ENCODE measurements around the gene KRT71.
A peak's percentile ranks its signal among the peaks of the same experiment; 100 is the strongest.
"Not testable (repeated sequence)": the region's sequence is repeated elsewhere in the genome, so short reads cannot be mapped to it uniquely, and the experiment has no call there.

Gene KRT71

GRCh38 chr12:52519826-52520662, 32.9 kb downstream of the KRT71 start, which contains the start of gene KRT5:
Gene KRT5, minus strand, starts transcription at chr12:52520394. Its CDS starts 98 bp downstream, at chr12:52520296.
- DNase-seq: no peak

- no peak for DNase-seq
These were observed 33.6 kb downstream of the KRT71 start for GRCh38 chr12:52519387-52519703.

GRCh38 chr12:52518574-52519386, 34.2 kb downstream of the KRT71 start:
- DNase-seq: no peak

- no peak for DNase-seq
These were observed 35.1 kb downstream of the KRT71 start for GRCh38 chr12:52517888-52518287.

GRCh38 chr12:52517005-52517835, 35.7 kb downstream of the KRT71 start:
- no peak for DNase-seq

- no peak for DNase-seq
These were observed 36.8 kb downstream of the KRT71 start for GRCh38 chr12:52515927-52516831.

GRCh38 chr12:52515319-52515646, 37.7 kb downstream of the KRT71 start:
- DNase-seq: no peak

GRCh38 chr12:52514471-52515318, 38.2 kb downstream of the KRT71 start:
- DNase-seq: no peak

- DNase-seq: no peak
These were observed 39.2 kb downstream of the KRT71 start for GRCh38 chr12:52513736-52514135.

GRCh38 chr12:52508211-52508610, 44.7 kb downstream of the KRT71 start:
- DNase-seq: no peak

- DNase-seq: peak; percentile 32
These were observed 45.9 kb downstream of the KRT71 start for GRCh38 chr12:52506858-52507715.

GRCh38 chr12:52502877-52503276, 50.1 kb downstream of the KRT71 start:
- DNase-seq: no peak

GRCh38 chr12:52501490-52501889, 51.5 kb downstream of the KRT71 start:
- DNase-seq: no peak

GRCh38 chr12:52500574-52500973, 52.4 kb downstream of the KRT71 start:
- DNase-seq: not testable (repeated sequence)

GRCh38 chr12:52499806-52500560, 53.0 kb downstream of the KRT71 start:
- DNase-seq: no peak

GRCh38 chr12:52498946-52499345, 54.0 kb downstream of the KRT71 start:
- no peak for DNase-seq

- no peak for DNase-seq
These were observed 55.0 kb downstream of the KRT71 start for GRCh38 chr12:52497975-52498374.

- no peak for DNase-seq
These were observed 56.3 kb downstream of the KRT71 start for GRCh38 chr12:52496590-52497071.

GRCh38 chr12:52496054-52496453, 56.9 kb downstream of the KRT71 start:
- DNase-seq: no peak

Measured in NCI-H1436 (cell line).